GM23248 (cell line): ENCODE measurements around the gene CXCL9. TPM values are rescaled to one million over a fixed set of nuclear protein-coding genes. Genes with fewer than 3 reads are reported as not detected.

Source experiments
- DNase-seq: peaks from one replicate; pipeline ENCODE4 v3.0.0-alpha.2; 2015
- H2AFZ ChIP-seq: fragments of 200-600 bp; sonication (generic); 2 replicates; pipeline ENCODE4 v1.6.1; 2016; ENCODE audit warnings: antibody characterized with exemption
- H3F3A ChIP-seq: fragments of 200-600 bp; sonication (generic); 2 replicates; pipeline ENCODE4 v1.6.1; 2016; ENCODE audit warnings: mild to moderate bottlenecking, antibody characterized with exemption, mixed run types; ENCODE audit not compliant: insufficient read depth
- H3K27ac ChIP-seq: fragments of 200-600 bp; sonication (generic); 2 replicates; pipeline ENCODE4 v1.5.1; 2016; ENCODE audit warnings: mild to moderate bottlenecking
- H3K27me3 ChIP-seq: fragments of 200-600 bp; sonication (generic); replicated peaks from 2 replicates; pipeline ENCODE4 v1.6.1; 2016; ENCODE audit warnings: mild to moderate bottlenecking; ENCODE audit not compliant: insufficient read depth
- H3K36me3 ChIP-seq: fragments of 200-600 bp; sonication (generic); 2 replicates; pipeline ENCODE4 v1.6.1; 2016; ENCODE audit warnings: low read depth, mild to moderate bottlenecking
- H3K4me1 ChIP-seq: fragments of 200-600 bp; sonication (generic); 2 replicates; pipeline ENCODE4 v1.6.1; 2016; ENCODE audit warnings: mild to moderate bottlenecking; ENCODE audit not compliant: insufficient read depth
- H3K4me2 ChIP-seq: fragments of 200-600 bp; sonication (generic); one replicate; pipeline ENCODE4 v1.6.1; 2016; ENCODE audit warnings: mild to moderate bottlenecking; ENCODE audit not compliant: unreplicated experiment
- H3K4me3 ChIP-seq: fragments of 200-600 bp; sonication (generic); 2 replicates; pipeline ENCODE4 v1.5.1; 2016; ENCODE audit warnings: mild to moderate bottlenecking
- H3K79me2 ChIP-seq: fragments of 200-600 bp; sonication (generic); 2 replicates; pipeline ENCODE4 v1.6.1; 2016; ENCODE audit warnings: mild to moderate bottlenecking; ENCODE audit not compliant: insufficient read depth
- H3K9ac ChIP-seq: fragments of 200-600 bp; sonication (generic); 2 replicates; pipeline ENCODE4 v1.6.1; 2016; ENCODE audit warnings: mild to moderate bottlenecking
- H3K9me2 ChIP-seq: fragments of 200-600 bp; sonication (generic); 2 replicates; pipeline ENCODE4 v1.6.1; 2016; ENCODE audit warnings: mixed run types, mild to moderate bottlenecking, moderate library complexity; ENCODE audit not compliant: insufficient read depth
- H3K9me3 ChIP-seq: fragments of 200-600 bp; sonication (generic); one replicate; pipeline ENCODE4 v1.6.1; 2017; ENCODE audit warnings: low read depth
- H4K20me1 ChIP-seq: fragments of 200-600 bp; sonication (generic); 2 replicates; pipeline ENCODE4 v1.6.0; 2016; ENCODE audit not compliant: insufficient read depth
- EZH2 ChIP-seq: fragments of 200-600 bp; sonication (generic); IDR thresholded peaks from 2 replicates; pipeline ENCODE4 v1.6.1; 2018; ENCODE audit warnings: antibody characterized with exemption, mild to moderate bottlenecking; ENCODE audit not compliant: insufficient read depth, poor library complexity, severe bottlenecking
- EZH2phosphoT487 ChIP-seq: fragments of 200-600 bp; sonication (generic); IDR thresholded peaks from 2 replicates; pipeline ENCODE4 v1.6.1; 2018; ENCODE audit warnings: antibody characterized with exemption, moderate library complexity, mild to moderate bottlenecking, low read depth; ENCODE audit not compliant: insufficient read depth
- WGBS, 2 experiments: methylation state at CpG; one replicate each; pipeline ENCODE4 v1.1.6; 2015 to 2017; ENCODE audit warnings: low lambda C conversion rate in 2 of 2, low coverage in 1 of 2; ENCODE audit errors: missing lambda C conversion rate in 2 of 2; 5-methylcytosine and 5-hydroxymethylcytosine counted together
- in situ Hi-C: fragments of 300-500 bp; cut with MboI; formaldehyde crosslinking; loops from 2 replicates; pipeline ENCODE4 v1.15.0; 2020
- polyA plus RNA-seq: library from polyadenylated mRNA; unstranded; fragments of >200 nt; fragmentation: Nextera tagmentation; extraction: Ambion mirVana; gene quantifications from 2 replicates; pipeline ENCODE4 v1.2.1, GENCODE V29; 2016
- total RNA-seq: library from RNA; depleted of rRNA; stranded (reverse); fragments of >200 nt; shearing (Covaris generic); gene quantifications from 2 replicates; pipeline ENCODE4 v1.2.3, GENCODE V29; 2014

Gene CXCL9
- total and polyA plus RNA-seq, 2 experiments from 2014 or later = not detected

- 1 to 3% methylated on average over 5 of the region's 5 CpGs for WGBS, 2 experiments
- Histone ChIP-seq H3F3A (no peaks in the 10 kb centered on the region), H3K27me3 (no peaks in the 10 kb centered on the region), H3K4me3 (no peak overlapping the region), H3K9ac (no peak overlapping the region), H3K9me3 (no peaks in the 10 kb centered on the region), H3K36me3 (no peaks in the 10 kb centered on the region), H4K20me1 (no peaks in the 10 kb centered on the region), H3K79me2 (peaks cover 7% of the 10 kb centered on the region), H3K27ac (no peak overlapping the region), H3K4me2 (no peak overlapping the region), H3K9me2 (no peaks in the 10 kb centered on the region), H3K4me1 (no peaks in the 10 kb centered on the region), H2AFZ (peak overlapping the region; percentile 31; the same call in 1 of the 2 replicates)
- peak; percentile 76 for DNase-seq
- no peak for TF ChIP-seq EZH2phosphoT487
- no peak for TF ChIP-seq EZH2
- in situ Hi-C loops = loop anchor here (5.0 kb wide), 1 partner anchor 72 kb away; no protein-coding TSS in a partner anchor
These were observed 11.6 kb downstream of the CXCL9 start for GRCh38 chr4:75995727-75996126.

DNA sequence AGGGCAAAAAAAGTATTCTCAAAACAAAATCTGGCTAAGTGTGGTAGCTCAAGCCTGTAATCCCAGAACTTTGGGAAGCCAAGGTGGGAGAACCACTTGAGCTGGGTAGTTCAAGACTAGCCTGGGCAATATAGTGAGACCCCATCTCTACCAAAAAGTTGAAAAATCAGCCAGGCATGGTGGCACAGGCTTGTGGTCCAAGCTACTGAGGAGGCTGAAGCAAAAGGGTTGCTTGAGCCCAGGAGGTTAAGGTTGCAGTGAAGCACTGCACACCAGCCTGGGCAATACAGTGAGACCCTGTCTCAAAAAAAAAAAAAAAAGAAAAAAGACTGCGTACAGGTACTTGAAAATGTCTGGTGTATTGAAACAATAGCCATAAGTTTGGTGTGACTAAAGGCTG lies 14.8 kb downstream of the CXCL9 start:
- Histone ChIP-seq H3K9me3 (no peaks in the 10 kb centered on the region), H3K4me1 (peaks cover 14% of the 10 kb centered on the region), H2AFZ (no peak overlapping the region), H3F3A (no peaks in the 10 kb centered on the region), H3K4me2 (no peak overlapping the region), H3K79me2 (peaks cover 40% of the 10 kb centered on the region), H3K27ac (no peak overlapping the region), H3K4me3 (no peak overlapping the region), H3K9ac (no peak overlapping the region), H4K20me1 (no peaks in the 10 kb centered on the region; the same call in 1 of the 2 replicates), H3K36me3 (no peaks in the 10 kb centered on the region), H3K27me3 (no peaks in the 10 kb centered on the region), H3K9me2 (no peaks in the 10 kb centered on the region)
- in situ Hi-C loops = no loop called here
- TF ChIP-seq EZH2phosphoT487 (no peak), EZH2 (no peak)
- 55 to 85% methylated on average over 1 of the region's 1 CpG for WGBS, 2 experiments
- DNase-seq = no peak

DNA sequence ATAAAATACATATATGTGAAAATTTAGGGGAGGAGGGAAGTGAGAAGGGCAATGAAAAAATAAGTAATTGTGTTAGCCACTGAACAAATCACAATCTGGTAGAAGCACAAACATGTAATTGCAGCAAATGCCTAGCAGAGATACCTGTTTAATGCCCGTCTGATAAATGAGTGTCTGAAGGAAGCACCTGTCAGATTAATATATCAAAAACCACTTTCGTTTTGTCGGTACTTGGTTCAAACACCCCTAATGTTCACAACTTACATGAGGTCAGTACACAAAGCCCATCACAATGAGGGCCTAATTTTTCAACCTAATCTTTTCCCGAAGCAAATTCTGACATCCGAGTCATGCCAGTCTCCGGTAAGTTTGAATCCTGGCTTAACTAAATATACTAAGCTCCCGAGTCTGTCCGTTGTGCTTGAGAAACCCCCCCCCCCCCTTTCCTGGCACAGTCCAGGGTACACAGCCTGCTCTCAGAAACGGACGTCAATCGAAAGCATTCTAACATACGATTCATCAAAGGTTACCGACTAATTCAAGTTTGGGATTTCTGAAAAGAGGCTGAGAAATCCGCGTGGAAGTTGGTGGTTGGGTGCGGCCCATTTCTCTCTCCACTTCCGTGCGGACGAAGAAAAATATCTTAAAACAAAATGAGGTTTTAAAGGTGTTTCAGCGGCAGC lies 17.3 kb downstream of the CXCL9 start:
- Histone ChIP-seq H3K4me3 (peak overlapping the region; percentile 88), H3K27ac (peak overlapping the region; percentile 57), H3K9ac (peak overlapping the region; percentile 89), H4K20me1 (no peaks in the 10 kb centered on the region; the same call in 1 of the 2 replicates), H3K9me2 (no peaks in the 10 kb centered on the region), H3F3A (peaks cover 15% of the 10 kb centered on the region), H3K9me3 (no peaks in the 10 kb centered on the region), H3K36me3 (no peaks in the 10 kb centered on the region), H2AFZ (peak overlapping the region; percentile 99), H3K4me1 (peaks cover 24% of the 10 kb centered on the region), H3K27me3 (no peaks in the 10 kb centered on the region), H3K79me2 (peaks cover 65% of the 10 kb centered on the region), H3K4me2 (peak overlapping the region; percentile 91)
- WGBS, 2 experiments = 1% methylated on average over 19 to 20 of the region's 20 CpGs
- TF ChIP-seq EZH2phosphoT487 (no peak), EZH2 (no peak)
- peak; percentile 42 for DNase-seq
- in situ Hi-C loops = no loop called here

DNA sequence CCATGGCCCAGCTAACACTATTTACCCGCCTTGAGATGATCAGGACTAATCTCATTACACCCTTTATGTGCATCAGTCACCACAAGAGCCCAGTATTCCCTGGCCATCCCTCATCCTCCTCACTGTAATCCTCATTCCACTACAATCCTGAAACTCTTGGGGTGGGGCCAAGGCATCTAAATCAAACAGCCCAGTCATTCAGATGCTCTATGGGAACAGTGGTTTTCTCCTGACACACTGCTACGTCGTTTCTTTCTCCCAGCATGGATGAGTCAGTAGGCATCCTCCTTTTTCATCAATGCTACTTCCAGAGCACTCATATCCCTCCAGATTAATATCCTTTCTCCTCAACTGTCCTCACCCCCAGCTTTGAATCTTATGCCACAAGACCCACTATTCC lies 22.2 kb downstream of the CXCL9 start:
- WGBS, 2 experiments = 29 to 31% methylated on average over 3 of the region's 3 CpGs
- TF ChIP-seq EZH2 (no peak), EZH2phosphoT487 (no peak)
- Histone ChIP-seq H3K9ac (peak overlapping the region; percentile 13), H3F3A (peaks cover 15% of the 10 kb centered on the region), H3K9me2 (no peaks in the 10 kb centered on the region), H2AFZ (no peak overlapping the region), H3K4me1 (peaks cover 28% of the 10 kb centered on the region), H3K27ac (peak overlapping the region; percentile 72), H4K20me1 (no peaks in the 10 kb centered on the region; the same call in 1 of the 2 replicates), H3K4me2 (peak overlapping the region; percentile 41), H3K9me3 (no peaks in the 10 kb centered on the region), H3K79me2 (peaks cover 100% of the 10 kb centered on the region), H3K4me3 (no peak overlapping the region), H3K27me3 (no peaks in the 10 kb centered on the region), H3K36me3 (peaks cover 19% of the 10 kb centered on the region; the same call in 1 of the 2 replicates)
- DNase-seq = peak; percentile 96
- in situ Hi-C loops = no loop called here
